ENCODE data around the gene CHST12.

Gene CHST12

DNA sequence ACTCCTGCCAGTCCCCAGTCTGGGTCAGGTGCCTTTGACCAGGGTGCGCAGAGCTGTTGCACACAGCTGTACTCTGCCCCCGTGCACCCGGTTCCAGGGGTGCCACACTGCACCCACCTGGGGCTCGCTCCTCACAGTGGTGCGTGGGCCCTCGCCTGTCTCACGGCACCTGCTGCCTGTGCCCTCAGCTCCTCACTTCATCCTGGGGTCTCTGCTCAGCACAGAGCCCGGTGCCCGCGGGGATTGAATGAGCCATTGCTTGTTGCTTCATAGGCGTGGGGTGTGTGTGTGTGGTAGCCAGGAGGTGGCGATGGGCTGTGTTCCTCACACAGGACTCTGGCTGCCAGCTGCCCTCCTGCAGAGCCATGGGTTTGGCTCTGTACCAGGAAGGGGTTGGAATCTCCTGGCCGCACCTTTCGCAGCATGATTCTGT lies 30.3 kb upstream of the CHST12 start:
- TF ChIP-seq GATA3 (IDR thresholded peaks at IDR 0.05; ENCODE audit: low read depth, low read length): no peak
- TF ChIP-seq GATA2 (IDR thresholded peaks at IDR 0.05; ENCODE audit: low read depth, low read length): no peak

DNA sequence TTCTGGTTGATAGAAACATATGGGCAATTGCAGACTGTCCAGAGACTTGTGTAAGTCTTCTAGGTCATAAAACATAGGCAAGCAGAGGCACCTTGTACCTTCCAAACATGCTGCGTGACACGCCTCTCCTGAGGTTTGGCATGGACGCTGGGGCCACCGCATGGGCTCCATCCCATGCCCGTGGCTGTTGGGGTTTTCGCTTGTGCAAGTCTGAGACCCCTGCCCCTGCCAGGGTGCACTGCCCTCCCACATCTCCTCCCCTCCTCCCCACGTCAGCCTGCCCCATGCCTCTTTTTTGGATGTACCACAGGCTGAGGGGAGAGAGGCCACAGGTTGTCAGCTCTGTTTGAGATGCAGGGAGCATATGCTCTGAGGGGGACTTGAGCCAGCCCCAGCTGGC lies 29.8 kb upstream of the CHST12 start:
- TF ChIP-seq GATA3 (IDR thresholded peaks at IDR 0.05; ENCODE audit: low read depth, low read length) (no peak), GATA2 (IDR thresholded peaks at IDR 0.05; ENCODE audit: low read depth, low read length) (no peak)

DNA sequence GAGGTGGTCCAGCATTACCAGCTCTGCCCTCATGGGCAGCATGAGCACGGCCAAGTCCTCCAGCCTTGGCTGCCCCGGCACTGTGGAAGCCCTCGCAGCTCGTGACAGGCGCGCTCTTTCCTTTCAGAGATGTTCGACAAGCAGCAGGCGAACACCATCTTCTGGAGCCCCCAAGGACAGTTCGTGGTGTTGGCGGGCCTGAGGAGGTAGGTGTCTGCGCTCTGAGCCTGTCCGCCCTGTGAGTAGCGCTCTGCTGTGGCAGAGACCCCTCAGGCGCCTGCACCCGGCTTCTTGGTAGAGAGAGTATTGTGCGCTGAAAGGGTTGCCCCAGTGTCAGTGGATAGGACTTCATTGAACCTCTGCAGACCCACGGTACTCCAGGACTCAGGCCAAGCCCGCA lies 29.0 kb upstream of the CHST12 start:
- TF ChIP-seq GATA2 (IDR thresholded peaks at IDR 0.05; ENCODE audit: low read depth, low read length) (no peak), GATA3 (IDR thresholded peaks at IDR 0.05; ENCODE audit: low read depth, low read length) (no peak)

DNA sequence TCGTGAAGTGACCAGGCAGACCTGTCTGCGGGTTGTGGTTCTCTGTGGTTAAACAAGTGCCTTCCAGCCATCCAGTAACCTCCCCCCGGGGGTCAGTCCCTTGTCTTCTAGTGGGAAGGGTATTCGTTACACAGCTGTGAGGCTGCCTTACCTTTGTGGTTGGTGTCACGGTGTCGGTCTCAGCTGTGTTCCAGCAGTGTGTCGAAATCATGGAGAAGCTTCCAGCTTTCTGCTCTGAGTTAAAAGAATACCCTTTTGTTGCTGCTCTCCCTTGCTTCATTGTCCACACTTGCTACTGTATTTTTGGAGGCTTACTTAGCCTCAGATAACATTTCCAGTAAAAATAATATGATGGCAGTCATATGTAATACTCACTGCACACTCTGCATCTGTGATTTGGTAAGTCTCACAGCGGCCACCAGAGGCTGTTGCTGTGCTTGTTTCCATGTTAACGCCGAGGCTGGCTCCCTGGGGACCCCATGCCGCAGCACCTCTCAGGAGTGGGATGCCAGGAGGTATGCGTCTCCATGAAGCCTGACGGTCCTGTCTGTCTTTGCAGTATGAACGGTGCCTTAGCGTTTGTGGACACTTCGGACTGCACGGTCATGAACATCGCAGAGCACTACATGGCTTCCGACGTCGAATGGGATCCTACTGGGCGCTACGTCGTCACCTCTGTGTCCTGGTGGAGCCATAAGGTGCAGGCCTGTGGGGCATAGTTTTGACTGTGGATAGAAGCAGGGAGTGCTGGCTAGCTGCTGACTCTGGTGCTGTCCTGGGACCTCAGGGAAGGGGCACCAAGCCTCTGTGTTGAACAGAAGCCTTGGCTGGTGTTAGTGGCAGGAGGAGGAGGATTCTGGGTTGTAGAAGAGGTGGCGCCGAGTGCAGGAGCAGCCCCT lies 28.3 kb upstream of the CHST12 start:
- TF ChIP-seq GATA2 (IDR thresholded peaks at IDR 0.05; ENCODE audit: low read depth, low read length): no peak

DNA sequence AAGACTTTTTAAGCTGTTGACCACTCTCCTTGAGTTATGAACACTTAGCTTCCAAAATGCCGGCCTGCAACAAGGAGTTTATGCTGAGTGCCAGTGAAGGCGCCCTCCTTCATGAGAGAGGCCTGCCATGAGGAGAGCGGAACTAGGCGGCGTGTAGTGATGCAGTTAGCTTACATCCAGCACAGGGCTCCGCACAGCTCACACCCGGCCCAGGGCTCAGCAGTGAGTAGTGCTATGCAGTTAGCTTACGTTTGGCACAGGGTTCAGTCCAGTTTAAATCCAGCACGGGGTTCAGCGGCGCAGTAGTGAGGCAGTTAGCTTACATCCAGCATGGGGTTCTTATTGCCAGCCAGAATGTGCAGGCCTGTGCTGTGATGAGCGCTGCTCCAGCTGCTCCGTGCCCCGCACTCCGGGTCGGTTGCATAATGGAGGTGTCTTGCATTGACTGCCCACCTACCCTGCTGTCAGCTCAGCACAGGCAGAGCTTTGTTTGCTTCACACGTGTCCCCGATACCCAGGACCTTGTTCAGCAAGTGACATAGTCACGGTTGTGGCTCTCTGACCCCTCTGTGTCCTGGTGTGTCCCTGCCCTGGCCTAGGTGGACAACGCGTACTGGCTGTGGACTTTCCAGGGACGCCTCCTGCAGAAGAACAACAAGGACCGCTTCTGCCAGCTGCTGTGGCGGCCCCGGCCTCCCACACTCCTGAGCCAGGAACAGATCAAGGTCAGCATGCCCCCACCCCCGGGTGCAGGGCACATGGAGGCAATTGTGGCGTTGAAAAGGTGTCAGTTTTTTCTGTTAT lies 26.9 kb upstream of the CHST12 start:
- TF ChIP-seq GATA2 (IDR thresholded peaks at IDR 0.05; ENCODE audit: low read depth, low read length): no peak
- TF ChIP-seq GATA3 (IDR thresholded peaks at IDR 0.05; ENCODE audit: low read depth, low read length): no peak

DNA sequence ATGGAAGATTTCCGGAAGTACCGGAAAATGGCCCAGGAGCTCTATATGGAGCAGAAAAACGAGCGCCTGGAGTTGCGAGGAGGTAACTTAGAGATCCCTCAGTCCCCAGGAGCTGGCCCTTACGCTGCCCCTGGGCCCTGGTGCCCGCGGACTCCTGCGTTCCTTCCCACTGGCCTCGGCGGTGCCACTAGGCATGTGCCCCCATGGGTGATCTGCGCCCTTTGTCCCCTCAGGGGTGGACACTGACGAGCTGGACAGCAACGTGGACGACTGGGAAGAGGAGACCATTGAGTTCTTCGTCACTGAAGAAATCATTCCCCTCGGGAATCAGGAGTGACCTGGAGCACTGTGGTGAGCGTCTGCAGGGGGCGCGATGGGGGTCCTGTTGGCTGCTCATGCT lies 24.2 kb upstream of the CHST12 start:
- TF ChIP-seq GATA2 (IDR thresholded peaks at IDR 0.05; ENCODE audit: low read depth, low read length): no peak
- no peak for TF ChIP-seq GATA3 (IDR thresholded peaks at IDR 0.05; ENCODE audit: low read depth, low read length)

DNA sequence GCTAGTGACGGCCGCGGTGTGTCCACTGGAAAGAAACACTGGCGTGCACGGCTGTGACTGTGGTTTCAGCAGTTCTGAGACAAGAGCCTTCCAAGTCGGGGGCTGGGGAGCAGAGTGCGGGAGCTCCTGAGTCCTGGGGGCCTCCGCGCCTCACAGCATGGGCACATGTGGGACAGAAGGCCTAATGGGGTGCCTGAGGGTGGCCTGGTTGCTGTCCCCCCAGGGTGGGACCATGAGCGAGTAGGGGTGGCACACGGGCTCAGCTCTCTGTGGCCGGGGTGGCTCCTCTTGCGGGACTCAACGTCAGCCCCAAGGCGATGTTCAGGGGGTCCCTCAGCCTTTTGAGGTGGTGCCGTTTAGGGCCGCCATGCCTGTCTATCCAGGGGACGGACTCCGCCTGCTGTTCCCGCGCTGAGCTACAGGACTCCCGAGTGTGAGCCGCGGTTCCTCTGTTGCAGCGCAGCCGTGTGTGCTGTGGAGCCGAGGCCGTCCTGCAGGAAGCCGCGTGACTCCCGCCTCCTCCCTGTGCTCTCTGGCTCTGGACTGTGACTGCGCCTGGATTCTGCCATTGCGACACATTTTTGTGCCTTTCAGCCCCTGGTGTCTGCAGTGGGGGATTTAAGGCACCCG lies 23.5 kb upstream of the CHST12 start:
- TF ChIP-seq GATA3 (IDR thresholded peaks at IDR 0.05; ENCODE audit: low read depth, low read length) (no peak), GATA2 (IDR thresholded peaks at IDR 0.05; ENCODE audit: low read depth, low read length) (no peak)

DNA sequence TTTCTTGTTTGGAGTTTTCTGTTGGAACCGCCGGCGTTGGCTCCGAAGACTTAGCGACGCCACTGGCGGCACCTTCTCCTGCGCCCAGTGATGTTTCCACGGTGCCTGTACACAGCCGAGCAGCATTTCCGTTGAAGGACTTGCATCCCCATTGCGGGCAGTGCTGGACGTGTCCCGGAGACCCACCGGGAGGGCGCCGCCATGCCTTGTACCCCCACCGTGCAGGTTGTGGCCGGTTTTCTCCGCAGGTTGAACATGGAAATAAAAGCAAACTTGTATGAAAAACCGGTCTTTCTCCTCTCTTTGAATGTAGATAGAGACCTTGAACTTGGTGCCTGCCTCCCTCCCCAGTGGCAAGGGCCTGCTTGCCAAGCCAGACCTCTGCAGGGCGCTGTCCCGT lies 22.9 kb upstream of the CHST12 start:
- no peak for TF ChIP-seq GATA2 (IDR thresholded peaks at IDR 0.05; ENCODE audit: low read depth, low read length)
- no peak for TF ChIP-seq GATA3 (IDR thresholded peaks at IDR 0.05; ENCODE audit: low read depth, low read length)

DNA sequence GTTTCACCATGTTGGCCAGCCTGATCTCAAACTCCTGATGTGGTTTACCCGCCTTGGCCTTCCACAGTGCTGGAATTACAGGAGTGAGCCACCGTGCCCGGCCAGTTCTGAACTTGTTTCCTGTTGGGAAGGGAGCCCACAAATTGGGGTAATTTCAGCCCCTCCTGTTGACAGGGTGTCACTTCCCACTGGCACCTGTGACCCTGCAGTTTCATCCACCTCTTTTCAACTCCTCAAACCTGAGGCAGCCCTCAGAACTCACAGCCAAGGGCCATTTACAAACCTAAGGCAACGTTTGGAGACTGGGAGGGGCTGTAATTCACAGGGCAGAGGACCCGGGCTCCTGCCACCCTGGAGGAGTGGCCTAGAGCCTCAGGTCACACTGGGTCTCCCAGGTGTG lies 22.2 kb upstream of the CHST12 start:
- TF ChIP-seq GATA2 (IDR thresholded peaks at IDR 0.05; ENCODE audit: low read depth, low read length): no peak
- TF ChIP-seq GATA3 (IDR thresholded peaks at IDR 0.05; ENCODE audit: low read depth, low read length): no peak

DNA sequence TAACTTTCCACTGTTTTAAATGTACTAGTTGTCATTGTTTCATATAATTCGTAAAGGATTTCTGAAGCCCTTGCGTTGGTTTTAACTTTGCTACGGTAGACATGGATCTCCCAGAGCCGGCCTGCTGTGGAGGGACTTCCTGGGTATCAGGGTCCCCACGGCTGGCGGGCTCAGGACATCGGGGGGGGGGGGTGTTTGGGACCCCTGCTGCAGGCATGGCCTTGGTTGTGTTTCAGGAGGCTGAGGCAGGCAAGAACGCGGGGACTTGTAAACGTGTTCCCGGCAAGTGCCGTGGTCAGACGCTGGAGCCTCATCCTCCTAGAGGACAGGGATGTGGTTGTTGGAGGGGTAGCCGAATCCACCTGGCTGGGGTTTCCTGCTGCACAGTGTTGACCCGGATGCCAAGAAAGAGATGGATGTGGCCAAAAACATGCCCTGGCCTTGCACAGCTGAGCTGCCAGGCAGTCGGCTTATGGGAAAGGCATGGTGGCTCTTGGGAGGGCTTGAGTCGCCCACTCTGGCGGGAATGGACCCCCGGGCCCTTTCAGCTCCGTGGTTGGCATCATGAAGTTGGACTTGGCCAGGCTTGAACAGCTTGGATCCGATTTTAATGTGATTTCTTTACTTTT lies 21.4 kb upstream of the CHST12 start:
- TF ChIP-seq GATA2 (IDR thresholded peaks at IDR 0.05; ENCODE audit: low read depth, low read length): no peak
- TF ChIP-seq GATA3 (IDR thresholded peaks at IDR 0.05; ENCODE audit: low read depth, low read length): no peak

DNA sequence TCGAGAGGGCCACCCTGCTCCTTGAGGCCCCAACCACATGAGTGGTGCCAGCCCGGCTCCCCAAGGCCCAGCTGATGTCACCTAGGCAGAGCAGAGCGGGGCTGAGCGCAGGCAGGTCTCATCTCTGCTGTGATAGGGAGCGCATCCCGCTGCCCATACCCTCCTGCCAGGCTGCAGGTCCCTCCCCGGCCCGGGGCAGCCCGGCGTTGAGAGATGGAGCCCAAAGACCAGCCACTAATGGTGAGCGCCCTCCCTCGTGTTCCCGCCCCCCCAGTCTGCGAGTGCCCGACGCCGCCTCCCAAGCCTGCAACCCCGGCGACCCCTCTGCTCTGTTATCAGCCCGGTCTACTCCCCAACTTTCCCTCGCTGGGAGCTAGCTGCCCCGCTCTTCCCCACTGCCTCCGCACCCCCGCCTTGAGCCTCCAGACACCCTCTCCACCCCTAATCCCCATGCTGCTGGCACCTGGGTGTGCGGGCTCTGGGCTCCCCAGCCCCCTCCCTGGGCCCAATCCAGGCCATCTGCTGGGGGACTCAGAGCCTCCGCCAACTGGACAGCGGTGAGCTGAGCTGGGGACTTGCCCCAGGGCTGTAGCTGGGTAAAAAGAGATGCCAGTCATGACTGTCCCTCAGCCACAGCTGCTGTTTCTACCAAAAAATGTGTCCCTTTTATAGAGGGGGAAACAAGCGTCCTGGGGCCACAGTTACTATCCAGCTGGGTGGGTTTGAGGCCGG lies 19.7 kb upstream of the CHST12 start:
- TF ChIP-seq GATA2 (IDR thresholded peaks at IDR 0.05; ENCODE audit: low read depth, low read length) (no peak), GATA3 (IDR thresholded peaks at IDR 0.05; ENCODE audit: low read depth, low read length) (no peak)

DNA sequence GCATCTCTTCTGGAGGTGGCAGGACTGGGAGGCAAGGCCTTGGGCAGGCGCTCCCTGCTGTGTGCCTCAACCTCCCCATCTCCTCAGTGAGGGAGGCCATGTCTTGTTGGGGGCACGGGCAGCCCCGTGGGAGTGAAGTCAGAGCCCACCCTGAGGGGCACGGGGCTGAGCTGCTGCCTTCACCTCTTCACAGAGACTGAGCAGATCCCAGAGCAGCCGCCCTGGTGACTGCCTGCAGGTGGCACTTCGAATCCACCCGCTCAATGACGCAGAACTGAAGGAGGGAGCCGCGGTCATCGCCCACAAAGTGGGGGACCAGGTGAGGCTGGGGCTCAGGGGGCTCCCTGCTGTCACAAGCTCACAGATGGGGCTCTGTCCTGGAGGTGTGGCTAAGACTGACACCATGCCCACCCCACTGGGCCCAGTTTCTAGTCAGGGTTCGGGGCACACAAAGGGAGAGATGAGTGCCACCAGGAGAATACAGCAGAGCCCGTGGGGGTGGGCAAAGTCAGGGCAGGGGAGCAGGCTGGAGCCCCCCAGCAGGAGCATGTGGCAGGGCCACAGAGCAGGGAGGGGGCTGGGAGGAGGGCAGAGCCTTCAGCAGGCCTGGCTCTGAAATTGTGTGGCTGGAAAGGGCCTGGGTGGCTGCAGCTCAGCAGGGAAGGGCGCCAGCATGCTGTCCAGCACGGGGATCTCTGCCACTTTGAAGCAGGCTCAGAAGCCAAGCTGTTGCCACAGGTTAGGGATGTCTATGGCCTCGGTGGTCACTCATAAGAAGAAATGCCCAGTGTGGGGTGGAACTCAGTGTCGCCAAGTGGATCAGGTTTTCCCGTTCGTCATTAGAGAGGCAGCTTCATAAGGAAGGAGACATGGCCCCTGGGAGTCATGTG lies 18.8 kb upstream of the CHST12 start:
- TF ChIP-seq GATA3 (IDR thresholded peaks at IDR 0.05; ENCODE audit: low read depth, low read length): no peak
- no peak for TF ChIP-seq GATA2 (IDR thresholded peaks at IDR 0.05; ENCODE audit: low read depth, low read length)

Measured in SH-SY5Y (cell line).